GM12874 (cell line): ENCODE measurements around the gene FRMD7.

Experiments used
- TF ChIP-seq, protein P1 (sequence below): IDR thresholded peaks from 2 replicates; pipeline ENCODE4 v1.5.1; 2011; ENCODE audit warnings: low read depth, mild to moderate bottlenecking, control low read depth, low read length, moderate library complexity; ENCODE audit not compliant: insufficient read depth

The FRMD7 gene

GRCh38 chrX:132071254-132071653 is 56.6 kb downstream of the FRMD7 start:
- TF ChIP-seq, protein P1, sequence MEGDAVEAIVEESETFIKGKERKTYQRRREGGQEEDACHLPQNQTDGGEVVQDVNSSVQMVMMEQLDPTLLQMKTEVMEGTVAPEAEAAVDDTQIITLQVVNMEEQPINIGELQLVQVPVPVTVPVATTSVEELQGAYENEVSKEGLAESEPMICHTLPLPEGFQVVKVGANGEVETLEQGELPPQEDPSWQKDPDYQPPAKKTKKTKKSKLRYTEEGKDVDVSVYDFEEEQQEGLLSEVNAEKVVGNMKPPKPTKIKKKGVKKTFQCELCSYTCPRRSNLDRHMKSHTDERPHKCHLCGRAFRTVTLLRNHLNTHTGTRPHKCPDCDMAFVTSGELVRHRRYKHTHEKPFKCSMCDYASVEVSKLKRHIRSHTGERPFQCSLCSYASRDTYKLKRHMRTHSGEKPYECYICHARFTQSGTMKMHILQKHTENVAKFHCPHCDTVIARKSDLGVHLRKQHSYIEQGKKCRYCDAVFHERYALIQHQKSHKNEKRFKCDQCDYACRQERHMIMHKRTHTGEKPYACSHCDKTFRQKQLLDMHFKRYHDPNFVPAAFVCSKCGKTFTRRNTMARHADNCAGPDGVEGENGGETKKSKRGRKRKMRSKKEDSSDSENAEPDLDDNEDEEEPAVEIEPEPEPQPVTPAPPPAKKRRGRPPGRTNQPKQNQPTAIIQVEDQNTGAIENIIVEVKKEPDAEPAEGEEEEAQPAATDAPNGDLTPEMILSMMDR = no peak

- TF ChIP-seq, protein P1 = no peak
Measured at GRCh38 chrX:132068405-132068804, 59.4 kb downstream of the FRMD7 start.

DNA sequence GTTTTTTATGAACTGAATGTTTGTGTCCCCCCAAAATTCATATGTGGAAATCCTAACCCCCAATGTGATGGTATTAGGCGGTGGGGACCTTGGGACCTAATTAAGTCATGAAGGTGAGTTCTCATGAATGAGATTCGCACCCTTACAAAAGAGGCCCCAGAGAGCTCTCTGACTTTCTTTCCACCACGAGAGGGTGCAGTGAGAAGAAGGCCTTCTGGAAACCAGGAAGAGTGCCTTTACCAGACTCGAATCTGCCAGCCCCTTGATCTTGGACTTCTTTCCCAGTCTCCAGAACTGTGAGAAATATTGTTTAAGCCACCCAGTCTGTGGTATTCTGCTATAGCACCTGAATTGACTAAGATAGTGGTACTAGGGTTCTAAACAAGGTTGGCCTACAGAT is 64.0 kb downstream of the FRMD7 start:
- TF ChIP-seq, protein P1 = no peak

GRCh38 chrX:132063334-132063733 is 64.5 kb downstream of the FRMD7 start:
- TF ChIP-seq, protein P1 = no peak

DNA sequence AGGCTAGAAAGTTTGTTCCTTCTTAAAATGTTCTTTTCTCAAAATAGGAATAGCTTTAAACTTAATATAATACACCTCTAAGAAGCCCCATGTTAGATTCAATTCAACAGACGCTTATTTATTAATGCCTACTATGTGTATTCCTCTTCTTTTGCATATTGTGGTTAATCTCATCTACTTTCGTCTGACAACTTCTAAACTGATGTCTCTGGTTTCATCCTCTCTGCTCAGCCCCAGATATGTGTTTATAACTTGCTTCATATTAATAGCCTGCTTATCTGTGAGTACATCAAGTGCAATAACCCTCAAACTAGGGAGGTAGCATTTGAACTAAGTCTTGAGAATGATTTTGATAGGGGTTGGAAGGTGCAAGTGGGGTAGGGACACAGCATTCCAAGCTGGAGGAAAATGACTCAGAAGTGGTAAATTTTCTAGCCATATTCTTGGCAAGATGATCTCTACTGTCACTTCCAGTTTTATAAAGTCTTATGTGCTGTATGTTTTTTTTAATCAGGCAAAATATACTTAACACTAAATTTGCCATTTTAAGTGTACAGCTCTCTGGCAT is 67.8 kb downstream of the FRMD7 start:
- TF ChIP-seq, protein P1 = no peak

DNA sequence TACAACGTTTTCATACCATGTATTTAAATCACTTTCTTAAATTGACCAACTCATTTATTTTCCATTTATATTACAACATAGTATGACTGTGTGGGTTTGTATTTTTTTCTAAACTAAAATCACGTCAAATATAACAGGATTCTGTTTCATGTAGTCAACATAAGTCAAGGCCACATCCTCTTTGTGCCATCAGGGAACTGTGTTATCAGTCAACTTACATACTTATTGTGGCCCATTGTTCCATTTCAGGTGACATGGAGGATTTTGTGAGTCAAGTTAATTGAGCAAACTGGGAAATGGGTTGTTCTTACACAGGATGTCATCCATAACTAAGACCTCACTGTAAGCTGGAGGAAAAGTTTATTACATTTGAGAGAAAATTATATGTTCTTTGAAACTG is 68.8 kb downstream of the FRMD7 start:
- TF ChIP-seq, protein P1 = no peak

DNA sequence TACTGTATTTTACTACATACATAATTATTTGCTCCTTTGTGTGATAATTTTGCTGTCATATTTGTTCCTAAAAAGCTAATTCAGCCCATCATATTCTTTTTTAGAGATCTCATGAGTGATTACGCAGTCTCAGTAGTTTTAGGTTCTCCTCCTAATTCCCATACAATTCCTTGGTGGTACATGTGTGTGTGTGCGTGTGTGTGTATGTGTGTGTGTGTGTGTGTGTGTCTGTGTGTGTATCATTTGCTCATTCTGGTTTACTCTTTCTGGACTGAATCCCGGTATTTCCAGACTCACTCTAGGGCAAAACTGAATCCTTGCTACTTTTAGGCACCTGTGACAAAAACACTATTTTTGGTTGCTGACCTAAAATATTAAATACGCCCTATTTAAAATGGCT is 69.8 kb downstream of the FRMD7 start:
- TF ChIP-seq, protein P1 = no peak

GRCh38 chrX:132046533-132046932 is 81.3 kb downstream of the FRMD7 start:
- TF ChIP-seq, protein P1 = no peak
